Bronchial epithelial cell (primary cell): ENCODE results near the gene STXBP1. TPM values are rescaled to one million over a fixed set of nuclear protein-coding genes. Genes with fewer than 3 reads are reported as not detected.
A peak's percentile ranks its signal among the peaks of the same experiment; 100 is the strongest.

ENCODE experiments used
- DNase-seq: peaks from one replicate; pipeline ENCODE4 v3.0.0-alpha.2; 2010; ENCODE audit warnings: low read depth
- FAIRE-seq: peaks from 2 replicates; lab custom pipeline; 2011; peaks lifted over from hg19 to GRCh38; lab: Jason Lieb, UNC
- H3K27me3 ChIP-seq: 2 replicates; pipeline ENCODE4 v1.5.1; 2011; ENCODE audit warnings: low read length; ENCODE audit not compliant: control insufficient read depth, insufficient read depth
- H3K36me3 ChIP-seq: 2 replicates; pipeline ENCODE4 v1.5.1; 2011; ENCODE audit warnings: low read length; ENCODE audit not compliant: control insufficient read depth, insufficient read depth
- H3K4me3 ChIP-seq: 2 replicates; pipeline ENCODE4 v1.5.1; 2011; ENCODE audit warnings: mild to moderate bottlenecking, low read depth, low read length, control low read depth
- total RNA-seq: library from RNA; depleted of rRNA; stranded (reverse); fragments of >200 nt; gene quantifications from 2 replicates; pipeline ENCODE4 v1.2.1, GENCODE V29; 2014
- TF ChIP-seq, protein P1 (sequence below): IDR thresholded peaks from 2 replicates; pipeline ENCODE4 v1.5.1; 2011; ENCODE audit warnings: mild to moderate bottlenecking, moderate library complexity, low read length, control low read depth, inconsistent platforms; ENCODE audit not compliant: insufficient read depth, severe bottlenecking

STXBP1 gene
- total RNA-seq, 1 donor from 2014 or later = 17.1 TPM

DNA sequence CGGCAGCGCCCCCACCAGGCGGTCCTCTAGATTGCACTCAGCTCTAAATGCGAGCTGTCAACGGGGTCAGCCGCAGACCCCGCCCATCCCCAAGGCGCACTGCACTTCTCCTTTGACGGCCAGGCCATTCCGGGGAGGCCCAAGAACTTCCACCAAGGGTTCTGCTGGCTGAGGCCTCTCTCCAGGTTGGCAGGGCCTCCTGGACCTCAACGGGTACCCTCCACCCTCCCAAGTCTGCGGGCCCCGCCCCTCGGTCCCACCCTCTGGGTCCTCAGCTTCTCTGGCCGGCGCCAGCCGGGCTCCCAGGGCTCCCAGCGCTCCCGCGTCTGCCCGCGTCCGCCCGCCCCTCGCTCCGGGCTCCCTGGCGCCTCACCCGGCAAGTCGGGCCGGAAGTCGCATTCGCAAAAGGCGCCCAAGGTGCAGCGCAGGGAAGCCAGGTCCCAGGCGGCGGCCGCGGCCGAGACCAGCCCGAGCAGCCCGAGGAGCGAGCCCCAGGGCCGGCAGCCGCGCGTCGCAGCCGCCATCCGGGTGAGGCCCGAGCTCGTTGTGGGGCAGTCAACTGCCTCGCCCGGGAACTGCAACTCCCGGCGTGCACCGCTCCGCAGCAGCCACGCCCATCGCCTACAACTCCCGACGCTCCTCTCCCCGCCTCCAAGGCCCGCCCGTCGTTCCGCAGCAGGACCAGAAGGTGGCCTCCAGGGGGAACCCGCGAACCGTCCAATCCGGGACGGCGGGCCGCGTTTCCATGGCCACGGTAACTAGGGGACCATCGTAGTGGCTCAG, 122.9 kb downstream of the STXBP1 start, which contains the start of gene TOR2A:
Gene TOR2A (minus strand): TSS at position 548 of the 783 bp plus-strand sequence. CDS start 24 bp downstream, at position 524.
- DNase-seq = peak; percentile 88
- TF ChIP-seq, protein P1, sequence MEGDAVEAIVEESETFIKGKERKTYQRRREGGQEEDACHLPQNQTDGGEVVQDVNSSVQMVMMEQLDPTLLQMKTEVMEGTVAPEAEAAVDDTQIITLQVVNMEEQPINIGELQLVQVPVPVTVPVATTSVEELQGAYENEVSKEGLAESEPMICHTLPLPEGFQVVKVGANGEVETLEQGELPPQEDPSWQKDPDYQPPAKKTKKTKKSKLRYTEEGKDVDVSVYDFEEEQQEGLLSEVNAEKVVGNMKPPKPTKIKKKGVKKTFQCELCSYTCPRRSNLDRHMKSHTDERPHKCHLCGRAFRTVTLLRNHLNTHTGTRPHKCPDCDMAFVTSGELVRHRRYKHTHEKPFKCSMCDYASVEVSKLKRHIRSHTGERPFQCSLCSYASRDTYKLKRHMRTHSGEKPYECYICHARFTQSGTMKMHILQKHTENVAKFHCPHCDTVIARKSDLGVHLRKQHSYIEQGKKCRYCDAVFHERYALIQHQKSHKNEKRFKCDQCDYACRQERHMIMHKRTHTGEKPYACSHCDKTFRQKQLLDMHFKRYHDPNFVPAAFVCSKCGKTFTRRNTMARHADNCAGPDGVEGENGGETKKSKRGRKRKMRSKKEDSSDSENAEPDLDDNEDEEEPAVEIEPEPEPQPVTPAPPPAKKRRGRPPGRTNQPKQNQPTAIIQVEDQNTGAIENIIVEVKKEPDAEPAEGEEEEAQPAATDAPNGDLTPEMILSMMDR = peak; percentile 98
- H3K36me3 ChIP-seq = peaks cover 1% of the 10 kb centered on the region
- FAIRE-seq = no peak
- H3K27me3 ChIP-seq = no peaks in the 10 kb centered on the region
- H3K4me3 ChIP-seq = peak within 1 kb of the TSS; percentile 59

DNA sequence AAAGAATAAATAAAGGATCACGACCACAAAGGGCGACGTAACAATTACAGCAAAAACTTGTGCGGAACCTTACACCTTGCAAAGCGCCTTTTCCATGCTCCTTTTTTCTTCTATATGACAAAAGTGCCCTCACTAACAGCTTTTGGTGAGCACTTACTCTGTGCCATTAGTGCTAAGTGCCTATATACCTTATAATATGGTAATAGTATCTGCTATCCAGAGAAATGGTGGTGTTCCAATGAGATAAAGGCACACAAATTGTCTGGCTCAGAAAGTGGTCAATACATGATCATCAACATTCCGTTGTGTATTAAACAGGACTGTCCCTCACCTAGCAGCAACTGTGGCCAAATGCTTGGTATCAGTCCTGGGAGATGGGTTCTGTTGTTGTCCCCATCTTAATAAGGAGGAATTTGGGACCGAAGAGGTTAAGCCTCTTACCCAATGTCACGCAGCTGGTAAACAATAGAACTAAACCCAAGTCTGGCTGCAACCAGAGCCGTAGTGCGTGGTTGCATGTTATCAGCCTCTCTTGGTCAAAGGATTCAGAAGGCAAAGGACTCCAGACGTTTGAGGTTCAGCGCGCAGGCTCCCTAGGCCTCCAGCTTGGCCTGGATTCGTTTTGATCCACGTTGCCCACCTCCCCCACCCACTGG, 123.6 kb downstream of the STXBP1 start:
- no peak overlapping the region for H3K4me3 ChIP-seq

DNA sequence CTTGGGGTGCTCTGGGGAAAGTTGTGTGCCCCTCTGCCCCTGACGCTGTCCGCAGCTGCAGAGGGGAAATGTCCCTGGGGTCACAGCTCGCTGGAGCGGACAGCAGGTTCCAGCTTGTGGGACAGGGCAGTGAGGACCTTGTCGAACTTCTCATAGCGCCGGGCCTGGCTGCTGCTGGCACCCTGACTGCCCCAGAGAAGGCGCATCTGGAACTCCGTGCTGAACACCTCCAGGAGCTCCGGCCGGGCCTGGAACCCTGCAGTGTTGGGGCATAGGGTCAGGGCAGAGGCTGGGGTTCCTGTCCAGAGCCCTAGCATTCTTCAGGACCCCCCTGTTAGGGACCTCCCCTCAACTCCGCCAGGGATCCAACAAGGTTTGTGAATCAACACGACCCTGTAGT, 126.6 kb downstream of the STXBP1 start:
- FAIRE-seq = no peak
- DNase-seq = no peak
- TF ChIP-seq, protein P1 = no peak

More for the DNA sequence above, 123.6 kb downstream of the STXBP1 start:
- no peak for DNase-seq
- H3K27me3 ChIP-seq = no peaks in the 10 kb centered on the region
- FAIRE-seq = no peak
- peaks cover 1% of the 10 kb centered on the region for H3K36me3 ChIP-seq
- TF ChIP-seq, protein P1 = no peak

DNA sequence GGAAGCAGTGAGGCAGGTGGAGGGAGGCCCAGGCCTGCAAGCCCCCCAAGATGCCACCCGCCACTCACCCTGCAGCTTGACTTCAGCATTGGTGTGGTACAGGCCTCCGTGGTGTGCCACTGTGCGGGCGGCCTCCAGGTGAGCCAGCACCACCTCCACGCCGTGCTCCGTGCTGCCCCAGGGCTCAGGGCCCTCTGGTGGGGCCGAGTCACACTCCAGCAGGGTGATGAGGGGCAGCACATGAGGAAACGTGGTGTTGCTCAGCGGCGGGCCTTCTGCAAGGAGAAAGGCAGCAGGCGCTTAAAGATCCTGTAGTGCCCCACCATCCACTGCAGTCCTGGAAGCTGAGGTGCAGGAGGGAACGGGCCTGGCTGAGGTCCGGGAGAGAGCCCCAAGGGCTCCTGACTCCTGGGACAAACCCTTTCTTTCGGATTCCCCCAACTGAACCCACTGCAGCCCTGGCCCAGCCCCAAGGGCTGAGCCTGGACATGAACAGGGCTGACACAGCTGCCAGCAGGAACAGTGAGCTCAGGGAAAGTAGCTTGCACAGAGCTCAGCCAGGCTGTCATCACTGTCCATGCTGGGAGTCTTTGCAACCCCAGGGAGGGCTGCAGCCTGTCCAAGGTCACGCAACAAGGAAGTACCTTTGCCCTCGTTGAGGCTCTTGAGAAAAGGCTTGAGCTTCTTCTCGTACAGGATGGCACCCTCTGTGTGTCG, 127.7 kb downstream of the STXBP1 start:
- FAIRE-seq (no peak), DNase-seq (peak; percentile 67)

More for the DNA sequence above, 126.6 kb downstream of the STXBP1 start:
- Histone ChIP-seq H3K27me3 (no peaks in the 10 kb centered on the region), H3K36me3 (no peaks in the 10 kb centered on the region), H3K4me3 (no peak overlapping the region)

DNA sequence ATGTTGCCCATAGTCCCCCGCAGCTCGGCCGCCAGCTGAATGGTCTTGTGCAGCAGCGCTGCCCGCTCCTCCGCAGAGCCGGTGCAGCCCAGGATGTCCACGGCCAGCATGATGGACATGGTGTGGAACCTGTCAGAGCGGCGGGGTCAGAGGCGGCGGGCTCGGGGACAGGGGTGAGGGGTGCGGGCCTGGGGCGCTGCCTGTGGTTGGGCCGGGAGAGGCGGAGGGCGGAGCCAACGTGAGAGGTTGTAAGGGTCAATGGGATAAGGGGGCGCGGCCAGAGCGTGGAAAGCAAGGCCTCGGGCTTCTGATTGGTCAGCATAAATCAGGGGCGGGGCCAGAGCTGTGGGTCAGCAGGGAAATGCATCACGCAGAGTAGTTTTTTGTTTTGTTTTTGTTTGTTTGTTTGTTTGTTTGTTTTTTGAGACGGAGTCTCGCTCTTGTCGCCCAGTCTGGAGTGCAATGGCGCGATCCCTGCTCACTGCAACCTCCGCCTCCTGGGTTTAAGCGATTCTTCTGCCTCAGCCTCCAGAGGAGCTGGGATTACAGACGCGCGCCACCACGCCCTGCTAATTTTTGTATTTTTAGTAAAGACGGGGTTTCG, 129.9 kb downstream of the STXBP1 start:
- FAIRE-seq (no peak), DNase-seq (peak; percentile 19)
- Histone ChIP-seq H3K4me3 (no peak overlapping the region), H3K27me3 (no peaks in the 10 kb centered on the region), H3K36me3 (no peaks in the 10 kb centered on the region)
- TF ChIP-seq, protein P1 = no peak

More for the DNA sequence above, 127.7 kb downstream of the STXBP1 start:
- H3K36me3 ChIP-seq = no peaks in the 10 kb centered on the region
- H3K4me3 ChIP-seq = no peak overlapping the region
- no peaks in the 10 kb centered on the region for H3K27me3 ChIP-seq
- TF ChIP-seq, protein P1 = no peak
